AG10803 (cell line): Measurements from ENCODE around the gene CFAP46.
A peak's percentile ranks its signal among the peaks of the same experiment; 100 is the strongest.
"Not testable (repeated sequence)": the region's sequence is repeated elsewhere in the genome, so short reads cannot be mapped to it uniquely, and the experiment has no call there.

Source experiments
- DNase-seq: peaks from one replicate; pipeline ENCODE4 v3.0.0; 2010; ENCODE audit warnings: low read depth
- H3K4me3 ChIP-seq: 2 replicates; pipeline ENCODE4 v1.5.1; 2011; ENCODE audit warnings: mild to moderate bottlenecking, low read length, control low read depth
- TF ChIP-seq, protein P1 (sequence below): conservative IDR thresholded peaks from 2 replicates; pipeline ENCODE4 v1.5.1; 2011; ENCODE audit warnings: mild to moderate bottlenecking, low read length, control low read depth, inconsistent platforms

The CFAP46 gene

DNA sequence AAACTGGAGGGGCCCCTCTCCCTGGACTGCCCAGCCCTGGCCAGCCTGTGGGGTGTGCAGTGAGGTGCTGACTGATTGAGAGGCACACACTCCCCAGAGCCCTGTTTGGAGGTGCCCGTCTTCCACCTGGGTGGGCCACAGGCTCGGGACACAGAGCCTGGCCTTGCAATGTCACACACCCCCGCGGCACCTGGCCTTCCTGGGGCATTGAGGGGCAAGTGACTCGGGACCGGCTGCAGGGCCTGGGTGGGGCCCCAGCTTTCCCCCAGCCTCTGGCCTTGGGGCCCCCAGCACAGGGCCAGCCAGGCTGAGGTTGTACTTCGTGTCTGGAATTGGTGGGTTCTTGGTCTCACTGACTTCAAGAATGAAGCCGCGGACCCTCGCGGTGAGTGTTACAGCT lies 142.5 kb downstream of the CFAP46 start:
- DNase-seq = no peak
- H3K4me3 ChIP-seq = no peak overlapping the region
- TF ChIP-seq, protein P1, sequence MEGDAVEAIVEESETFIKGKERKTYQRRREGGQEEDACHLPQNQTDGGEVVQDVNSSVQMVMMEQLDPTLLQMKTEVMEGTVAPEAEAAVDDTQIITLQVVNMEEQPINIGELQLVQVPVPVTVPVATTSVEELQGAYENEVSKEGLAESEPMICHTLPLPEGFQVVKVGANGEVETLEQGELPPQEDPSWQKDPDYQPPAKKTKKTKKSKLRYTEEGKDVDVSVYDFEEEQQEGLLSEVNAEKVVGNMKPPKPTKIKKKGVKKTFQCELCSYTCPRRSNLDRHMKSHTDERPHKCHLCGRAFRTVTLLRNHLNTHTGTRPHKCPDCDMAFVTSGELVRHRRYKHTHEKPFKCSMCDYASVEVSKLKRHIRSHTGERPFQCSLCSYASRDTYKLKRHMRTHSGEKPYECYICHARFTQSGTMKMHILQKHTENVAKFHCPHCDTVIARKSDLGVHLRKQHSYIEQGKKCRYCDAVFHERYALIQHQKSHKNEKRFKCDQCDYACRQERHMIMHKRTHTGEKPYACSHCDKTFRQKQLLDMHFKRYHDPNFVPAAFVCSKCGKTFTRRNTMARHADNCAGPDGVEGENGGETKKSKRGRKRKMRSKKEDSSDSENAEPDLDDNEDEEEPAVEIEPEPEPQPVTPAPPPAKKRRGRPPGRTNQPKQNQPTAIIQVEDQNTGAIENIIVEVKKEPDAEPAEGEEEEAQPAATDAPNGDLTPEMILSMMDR = no peak

DNA sequence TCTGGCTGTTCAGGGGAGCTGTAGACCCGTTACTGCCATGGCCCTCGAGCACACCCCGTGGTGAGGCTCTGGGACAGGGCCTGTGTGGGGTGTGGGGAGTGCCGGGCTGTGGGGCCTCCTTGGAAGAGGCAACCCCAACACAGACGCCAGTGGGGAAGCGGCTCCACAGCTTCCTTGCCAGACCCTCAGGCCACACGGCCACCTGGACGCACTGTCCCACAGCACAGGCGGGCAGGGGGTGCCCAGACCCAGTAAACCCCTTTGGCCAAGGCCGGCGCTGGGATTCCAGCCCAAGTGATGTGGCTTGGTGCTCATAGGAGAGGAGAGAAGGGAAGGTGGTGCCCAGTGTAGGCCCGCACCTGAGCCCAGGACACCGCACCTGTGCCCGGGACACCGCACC lies 143.5 kb downstream of the CFAP46 start:
- TF ChIP-seq, protein P1 = no peak
- H3K4me3 ChIP-seq = no peak overlapping the region
- DNase-seq = no peak

DNA sequence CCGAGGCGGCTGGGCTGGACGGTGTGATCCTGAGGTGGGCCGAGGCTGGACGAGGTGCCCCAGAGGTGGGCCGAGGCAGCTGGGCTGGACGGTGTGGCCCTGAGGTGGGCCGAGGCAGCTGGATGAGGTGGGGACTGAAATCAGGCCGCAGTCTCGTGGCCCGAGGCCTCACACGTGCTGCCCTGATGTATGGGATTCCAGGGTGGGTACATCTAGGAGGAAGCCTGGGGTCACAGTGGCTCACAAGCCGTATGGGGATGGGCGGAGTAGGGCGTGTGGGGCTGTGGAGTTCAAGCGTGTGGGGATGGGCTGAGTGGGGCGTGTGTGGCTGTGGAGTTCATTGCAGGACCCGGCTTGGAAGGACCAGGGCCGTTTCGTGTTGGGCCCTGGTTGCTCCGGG lies 144.0 kb downstream of the CFAP46 start:
- TF ChIP-seq, protein P1 = no peak
- no peak overlapping the region for H3K4me3 ChIP-seq
- no peak for DNase-seq

DNA sequence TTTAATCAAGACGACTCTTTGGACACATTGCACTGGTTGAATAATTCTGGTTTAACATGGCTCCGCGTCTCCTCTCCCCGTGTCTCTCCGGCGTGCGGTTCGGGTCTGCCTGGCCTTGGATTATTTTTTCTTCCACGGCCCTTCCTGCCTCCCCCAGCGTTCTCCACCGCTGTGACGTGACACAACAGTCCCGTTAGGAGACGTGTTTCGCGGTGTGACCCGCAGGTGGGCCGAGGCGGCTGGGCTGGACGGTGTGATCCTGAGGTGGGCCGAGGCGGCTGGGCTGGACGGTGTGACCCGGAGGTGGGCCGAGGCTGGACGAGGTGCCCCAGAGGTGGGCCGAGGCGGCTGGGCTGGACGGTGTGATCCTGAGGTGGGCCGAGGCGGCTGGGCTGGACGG lies 144.4 kb downstream of the CFAP46 start:
- H3K4me3 ChIP-seq, DNase-seq: not testable (repeated sequence)

DNA sequence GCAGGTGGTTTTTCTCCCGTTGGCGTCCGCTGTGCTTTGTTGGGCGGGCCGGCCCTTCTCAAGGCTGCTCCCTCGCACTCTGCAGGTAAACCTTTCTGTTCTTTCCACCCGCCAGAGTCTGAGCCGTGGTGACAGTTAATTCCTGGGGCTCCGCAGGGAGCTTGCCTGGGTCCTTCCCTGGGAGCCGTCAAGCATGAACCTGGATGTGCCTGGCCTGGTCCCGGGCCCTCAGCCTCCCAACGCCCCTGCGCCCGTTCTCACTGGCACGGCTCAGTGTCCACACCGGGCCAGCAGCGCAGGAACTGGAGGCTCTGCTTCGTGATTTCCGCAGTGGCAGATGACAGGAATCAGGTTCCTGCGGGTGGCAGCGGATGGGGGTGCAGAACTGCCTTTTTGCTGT lies 145.5 kb downstream of the CFAP46 start:
- DNase-seq = no peak
- no peak overlapping the region for H3K4me3 ChIP-seq
- TF ChIP-seq, protein P1 = no peak

DNA sequence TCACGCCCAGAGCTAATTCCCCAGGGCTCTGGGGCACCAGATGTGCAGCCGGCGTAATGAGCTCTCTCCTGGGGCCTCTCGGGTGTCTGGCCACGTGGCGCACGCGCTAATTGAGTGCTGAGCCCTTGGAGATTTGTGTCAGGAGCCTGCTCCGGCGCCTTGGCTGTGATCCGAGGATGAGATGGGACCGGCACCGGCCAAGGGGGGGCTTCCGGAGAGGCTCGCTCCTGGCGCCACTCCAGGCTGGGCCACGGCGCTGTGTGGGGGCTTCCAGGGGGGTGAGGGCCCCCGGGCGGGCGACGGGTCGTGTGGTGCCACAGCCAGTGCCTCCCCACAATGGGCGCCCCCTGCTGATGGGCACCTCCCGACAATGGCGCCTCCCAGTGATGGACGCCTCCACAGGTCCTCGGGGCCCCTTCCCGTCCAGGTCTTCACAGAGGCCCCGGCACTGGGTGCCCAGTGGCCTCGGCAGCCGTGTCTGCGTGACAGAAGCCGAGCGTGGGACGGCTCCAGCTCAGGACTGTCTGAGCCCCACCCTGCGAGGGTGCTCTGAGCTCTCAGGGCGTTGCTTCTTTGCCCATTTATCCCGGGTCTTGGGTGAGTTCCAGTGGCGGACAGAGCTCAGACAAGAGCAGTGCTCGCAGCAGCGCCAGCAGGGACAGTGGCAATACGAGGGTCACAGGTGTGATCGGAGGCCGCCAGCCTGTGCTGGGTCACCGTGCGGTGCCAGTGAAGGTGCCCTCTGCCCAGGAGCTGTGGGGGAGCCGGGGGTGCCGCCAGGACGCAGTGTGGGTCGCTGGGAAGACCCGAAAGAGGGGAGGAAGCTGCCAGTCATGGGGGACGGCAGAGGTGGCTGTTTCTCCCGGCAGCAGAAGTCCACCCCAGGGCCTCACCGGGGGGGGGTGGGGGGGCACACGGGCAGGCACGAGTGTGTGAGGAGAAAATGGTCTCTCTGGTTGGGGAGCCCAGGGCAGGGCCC lies 148.2 kb downstream of the CFAP46 start:
- DNase-seq = peak; percentile 4
- no peak overlapping the region for H3K4me3 ChIP-seq
- TF ChIP-seq, protein P1 = no peak

DNA sequence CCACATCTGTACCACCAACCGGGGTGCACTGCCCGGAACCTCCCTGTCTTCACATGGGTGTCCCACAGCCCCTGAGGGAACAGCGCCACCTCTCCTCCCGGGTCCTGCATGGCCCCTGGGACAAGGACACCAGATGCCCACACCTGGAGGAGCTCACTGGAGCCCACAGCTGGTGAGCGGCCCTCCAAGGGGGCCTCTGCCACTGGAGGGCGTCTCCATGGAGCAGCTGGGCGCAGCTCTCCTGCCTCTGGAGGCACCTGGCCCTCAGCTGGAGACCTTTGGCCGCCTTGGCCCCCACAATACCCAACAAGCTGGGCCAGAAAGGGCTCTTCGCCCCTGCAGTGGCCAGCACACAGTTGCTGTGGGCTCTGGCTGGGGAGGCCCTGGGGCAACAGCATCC lies 149.2 kb downstream of the CFAP46 start:
- no peak overlapping the region for H3K4me3 ChIP-seq
- TF ChIP-seq, protein P1 = no peak
- DNase-seq = no peak
